GM19395 (cell line): ENCODE data around the gene STOX1.
"Not testable (repeated sequence)": the region's sequence is repeated elsewhere in the genome, so short reads cannot be mapped to it uniquely, and the experiment has no call there.

Source experiments
- ATAC-seq: cut with Tn5 transposase; IDR thresholded peaks from one replicate; pipeline ENCODE4 v1.9.1; 2021; ENCODE audit warnings: mild to moderate bottlenecking, moderate library complexity; ENCODE audit not compliant: unreplicated experiment

The STOX1 gene

DNA sequence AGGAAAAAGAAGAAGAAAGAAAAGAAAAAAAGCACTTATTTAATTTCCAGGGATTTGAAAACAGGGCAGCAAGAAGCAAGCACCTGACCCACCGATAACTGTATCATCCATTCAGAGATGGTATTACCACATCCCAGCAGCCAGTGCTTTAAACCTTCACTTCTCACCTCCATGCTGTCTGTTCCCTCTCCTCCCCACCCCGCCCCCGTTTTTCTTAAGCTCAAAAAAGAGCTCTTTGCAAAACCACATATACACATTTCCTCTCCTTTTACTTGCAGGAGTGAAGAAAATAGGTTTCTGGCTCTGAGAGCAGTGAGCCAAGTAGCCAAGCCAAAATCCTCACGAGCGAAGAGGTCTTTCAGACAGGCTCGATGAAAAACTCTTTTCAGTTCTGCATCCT, 2.2 kb downstream of the STOX1 start:
- no peak for ATAC-seq

GRCh38 chr10:68829952-68830351, 2.6 kb downstream of the STOX1 start:
- no peak for ATAC-seq

GRCh38 chr10:68831961-68832455, 4.7 kb downstream of the STOX1 start:
- no peak for ATAC-seq

DNA sequence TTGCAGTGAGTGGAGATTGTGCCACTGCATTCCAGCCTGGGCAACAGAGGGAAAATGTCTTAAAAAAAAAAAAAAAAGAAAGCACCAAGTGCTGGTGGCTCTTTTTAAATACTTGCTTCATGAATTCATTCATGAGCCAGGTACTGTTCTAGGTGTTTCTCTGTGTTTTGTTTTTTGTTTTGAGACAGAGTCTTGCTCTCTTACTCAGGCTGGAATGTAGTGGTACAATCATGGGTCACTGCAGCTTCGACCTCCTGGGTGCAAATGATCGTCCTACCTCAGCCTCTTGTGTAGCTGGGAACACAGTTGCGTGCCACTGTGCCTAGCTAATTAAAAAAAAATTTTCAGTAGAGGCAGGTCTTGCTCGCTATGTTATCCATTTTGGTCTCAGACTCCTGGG, 5.3 kb downstream of the STOX1 start:
- ATAC-seq = no peak

DNA sequence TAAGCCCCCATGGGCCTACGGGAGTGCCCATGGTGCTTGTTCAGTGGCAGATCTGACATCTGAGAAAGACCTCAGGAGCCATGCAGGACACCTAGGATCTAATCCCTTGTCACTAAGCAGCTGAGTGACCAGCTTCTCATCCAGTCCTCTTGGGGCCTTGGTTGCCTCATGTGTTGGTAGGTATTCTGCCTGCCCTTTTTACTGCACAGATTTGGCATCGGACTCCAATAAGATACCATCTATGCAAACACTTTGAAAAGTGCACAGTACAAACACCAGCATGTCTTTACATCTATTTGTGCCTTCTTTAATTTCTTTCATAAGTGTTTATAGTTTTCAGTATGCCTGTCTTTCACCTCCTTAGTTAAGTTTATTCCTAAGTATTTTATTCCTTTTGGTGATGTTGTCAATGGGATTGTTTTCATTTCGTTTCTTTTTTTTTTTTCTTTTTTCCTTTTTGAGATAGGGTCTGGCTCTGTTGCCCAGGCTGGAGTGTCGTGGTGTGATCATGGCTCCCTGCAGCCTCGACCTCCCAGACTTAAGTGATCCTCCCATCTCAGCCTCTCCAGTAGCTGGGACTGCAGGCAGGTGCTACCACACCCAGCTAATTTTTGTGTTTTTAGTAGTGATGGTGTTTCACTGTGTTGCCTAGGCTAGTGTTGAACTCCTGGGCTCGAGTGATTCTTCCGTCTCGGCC, 10.4 kb downstream of the STOX1 start:
- no peak for ATAC-seq

DNA sequence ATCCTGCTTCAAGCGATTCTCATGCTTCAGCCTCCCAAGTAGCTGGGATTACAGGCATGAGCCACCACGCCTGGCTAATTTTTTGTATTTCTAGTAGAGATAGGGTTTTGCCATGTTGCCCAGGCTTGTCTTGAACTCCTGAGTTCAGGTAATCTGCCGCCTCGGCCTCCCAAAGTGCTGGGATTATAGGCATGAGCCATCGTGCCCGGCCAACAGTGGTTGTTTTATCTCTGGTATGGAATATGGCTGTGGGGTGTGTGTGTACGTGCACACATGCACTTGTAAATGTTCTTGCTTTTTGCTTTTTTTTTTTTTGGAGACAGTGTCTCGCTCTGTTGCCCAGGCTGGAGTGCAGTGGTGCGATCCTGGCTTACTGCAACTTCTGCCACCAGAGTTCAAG, 13.3 kb downstream of the STOX1 start:
- ATAC-seq = not testable (repeated sequence)

- no peak for ATAC-seq
Measured at GRCh38 chr10:68848281-68848680, 20.9 kb downstream of the STOX1 start.

GRCh38 chr10:68848806-68849205, 21.5 kb downstream of the STOX1 start:
- ATAC-seq = no peak

DNA sequence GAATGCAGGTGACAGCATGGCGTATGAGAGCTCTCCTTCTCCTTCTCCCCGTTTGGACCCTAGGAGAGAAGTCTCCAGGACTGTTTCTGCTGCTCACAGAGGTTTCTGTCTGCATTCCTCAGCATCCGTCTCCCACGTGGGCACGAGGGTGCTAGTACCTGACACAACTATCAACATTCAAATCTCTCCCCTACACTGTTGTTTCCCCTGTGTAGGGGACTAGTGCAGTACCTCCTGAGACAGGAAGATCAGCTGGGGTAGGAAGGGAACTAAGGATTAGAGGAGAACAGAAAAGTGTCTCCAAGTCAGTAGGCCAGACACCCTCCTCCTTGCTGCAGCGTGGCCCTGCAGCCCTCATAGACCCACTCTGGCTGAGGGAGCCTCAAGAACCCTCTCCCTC, 29.0 kb downstream of the STOX1 start:
- ATAC-seq = no peak

GRCh38 chr10:68857005-68857404, 29.7 kb downstream of the STOX1 start:
- no peak for ATAC-seq

DNA sequence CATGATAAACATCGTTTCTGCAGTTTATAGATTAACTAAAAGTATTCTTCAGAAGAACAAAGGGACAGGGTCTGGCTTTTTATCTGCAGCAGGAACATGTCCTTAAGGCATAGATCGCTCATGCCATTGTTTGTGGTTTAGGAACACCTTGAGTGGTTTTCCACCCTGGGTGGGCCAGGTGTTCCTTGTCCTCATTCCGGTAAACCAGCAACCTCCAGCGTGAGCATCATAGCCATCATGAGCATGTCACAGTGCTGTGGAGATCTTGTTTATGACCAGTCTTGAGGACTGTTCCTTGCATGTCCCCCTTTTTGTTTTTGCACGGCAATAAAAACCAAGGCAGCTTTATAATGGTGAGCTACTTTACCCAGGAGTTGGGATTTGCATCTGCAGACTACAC, 33.9 kb downstream of the STOX1 start:
- no peak for ATAC-seq

DNA sequence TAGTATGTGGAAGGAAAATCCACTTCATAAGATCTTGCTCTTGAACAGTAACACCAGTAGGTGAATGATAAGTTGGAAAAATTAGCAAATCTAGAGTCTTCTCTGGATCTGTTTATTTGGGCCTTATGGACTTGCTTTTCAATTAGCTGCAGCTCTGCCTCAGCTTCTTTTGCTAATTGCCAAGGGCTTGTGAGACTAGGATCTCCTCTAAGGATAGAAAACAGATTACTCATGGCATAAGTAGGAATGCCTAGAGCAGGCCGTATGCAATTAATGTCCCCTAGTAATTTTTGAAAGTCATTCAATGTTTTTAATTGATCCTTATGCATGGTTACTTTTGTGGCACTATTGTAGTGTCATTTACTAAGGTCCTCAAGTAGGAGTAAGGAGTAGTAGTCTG, 37.3 kb downstream of the STOX1 start:
- ATAC-seq = no peak

DNA sequence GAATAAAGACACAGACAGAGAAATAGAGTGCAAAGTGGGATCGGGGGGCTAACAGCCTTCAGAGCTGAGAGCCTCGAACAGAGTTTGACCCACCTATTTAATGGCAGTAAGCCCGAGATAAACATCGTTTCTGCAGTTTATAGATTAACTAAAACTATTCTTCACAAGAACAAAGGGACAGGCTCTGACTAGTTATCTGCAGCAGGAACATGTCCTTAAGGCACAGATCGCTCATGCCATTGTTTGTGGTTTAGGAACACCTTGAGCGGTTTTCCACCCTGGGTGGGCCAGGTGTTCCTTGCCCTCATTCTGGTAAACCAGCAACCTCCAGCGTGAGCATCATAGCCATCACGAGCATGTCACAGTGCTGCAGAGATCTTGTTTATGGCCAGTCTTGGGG, 40.8 kb downstream of the STOX1 start:
- ATAC-seq = not testable (repeated sequence)

GRCh38 chr10:68869623-68870022, 42.3 kb downstream of the STOX1 start:
- no peak for ATAC-seq

GRCh38 chr10:68870061-68870460, 42.7 kb downstream of the STOX1 start:
- ATAC-seq = no peak

- no peak for ATAC-seq
Measured at GRCh38 chr10:68870545-68871104, 43.3 kb downstream of the STOX1 start.

- no peak for ATAC-seq
Measured at GRCh38 chr10:68871105-68871711, 43.9 kb downstream of the STOX1 start.

GRCh38 chr10:68871731-68872342, 44.5 kb downstream of the STOX1 start:
- no peak for ATAC-seq

DNA sequence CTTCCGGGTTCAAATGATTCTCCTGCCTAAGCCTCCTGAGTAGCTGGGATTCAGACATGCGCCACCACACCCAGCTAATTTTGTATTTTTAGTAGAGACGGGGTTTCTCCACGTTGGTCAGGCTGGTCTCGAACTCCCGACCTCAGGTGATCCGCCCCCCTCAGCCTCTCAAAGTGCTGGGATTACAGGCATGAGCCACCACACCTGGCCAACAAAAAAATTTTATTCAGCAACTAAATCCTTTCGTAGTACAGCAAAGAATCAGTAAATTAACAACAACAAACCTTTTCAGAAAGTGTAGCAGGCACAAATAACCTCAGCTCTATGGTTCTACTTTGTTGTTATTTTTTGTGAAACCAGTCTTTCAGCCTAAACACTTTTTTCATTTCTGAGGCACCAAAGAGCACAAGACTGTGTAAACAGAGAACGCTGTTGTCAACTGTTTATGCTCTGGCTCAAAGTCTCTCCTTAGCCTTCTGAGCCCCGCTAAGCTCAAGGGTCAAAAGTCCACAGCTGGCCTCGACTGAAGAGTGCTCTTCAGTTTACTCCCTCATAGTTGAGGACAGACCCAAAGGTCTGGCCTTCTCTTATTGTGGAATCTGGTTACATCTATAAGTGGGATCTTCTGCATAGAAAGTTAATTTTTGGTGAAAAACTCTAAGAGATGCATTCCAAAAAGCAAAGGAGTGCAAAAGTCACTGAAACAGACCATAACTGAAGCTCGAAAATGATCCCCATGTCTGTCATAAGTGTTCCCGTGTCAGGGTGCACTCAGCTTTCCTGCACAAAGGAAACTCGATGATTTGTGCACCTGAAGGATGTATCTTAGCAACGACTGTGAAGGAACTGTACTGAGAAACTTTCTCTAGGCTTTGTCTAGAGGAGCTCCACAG, 49.2 kb downstream of the STOX1 start:
- no peak for ATAC-seq

GRCh38 chr10:68877482-68878110, 50.3 kb downstream of the STOX1 start:
- ATAC-seq = no peak
